ENCODE data around the gene TMEM220.

TMEM220 gene

DNA sequence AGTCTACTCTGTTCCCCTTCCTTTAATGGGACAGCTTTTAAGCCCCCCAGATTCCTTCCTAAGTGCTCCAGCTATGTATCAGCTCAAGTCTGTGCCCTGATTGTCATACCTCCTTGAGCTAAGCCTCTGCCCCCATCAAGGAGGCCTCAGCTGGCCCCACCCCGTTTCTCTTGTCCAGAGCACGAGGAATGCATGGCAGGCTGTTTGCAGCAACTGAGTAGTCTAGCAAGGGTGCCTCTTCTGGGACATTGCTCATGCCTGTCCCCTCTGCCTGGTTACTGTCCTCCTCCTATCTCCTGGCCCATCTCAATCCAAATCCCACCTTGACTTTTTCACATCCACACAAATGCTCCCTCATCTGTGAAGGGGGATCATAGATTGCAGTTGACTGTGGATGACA, 27.8 kb upstream of the TMEM220 start:
- no peak for TF ChIP-seq EZH2phosphoT487 (IDR thresholded peaks at IDR 0.05; ENCODE audit: borderline replicate concordance, low read length)
- TF ChIP-seq, protein P1, sequence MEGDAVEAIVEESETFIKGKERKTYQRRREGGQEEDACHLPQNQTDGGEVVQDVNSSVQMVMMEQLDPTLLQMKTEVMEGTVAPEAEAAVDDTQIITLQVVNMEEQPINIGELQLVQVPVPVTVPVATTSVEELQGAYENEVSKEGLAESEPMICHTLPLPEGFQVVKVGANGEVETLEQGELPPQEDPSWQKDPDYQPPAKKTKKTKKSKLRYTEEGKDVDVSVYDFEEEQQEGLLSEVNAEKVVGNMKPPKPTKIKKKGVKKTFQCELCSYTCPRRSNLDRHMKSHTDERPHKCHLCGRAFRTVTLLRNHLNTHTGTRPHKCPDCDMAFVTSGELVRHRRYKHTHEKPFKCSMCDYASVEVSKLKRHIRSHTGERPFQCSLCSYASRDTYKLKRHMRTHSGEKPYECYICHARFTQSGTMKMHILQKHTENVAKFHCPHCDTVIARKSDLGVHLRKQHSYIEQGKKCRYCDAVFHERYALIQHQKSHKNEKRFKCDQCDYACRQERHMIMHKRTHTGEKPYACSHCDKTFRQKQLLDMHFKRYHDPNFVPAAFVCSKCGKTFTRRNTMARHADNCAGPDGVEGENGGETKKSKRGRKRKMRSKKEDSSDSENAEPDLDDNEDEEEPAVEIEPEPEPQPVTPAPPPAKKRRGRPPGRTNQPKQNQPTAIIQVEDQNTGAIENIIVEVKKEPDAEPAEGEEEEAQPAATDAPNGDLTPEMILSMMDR (IDR thresholded peaks at IDR 0.05; ENCODE audit: low read depth, low read length, poor library complexity, severe bottlenecking): no peak
- Histone ChIP-seq H3K9me3 (ENCODE audit: control insufficient read depth, insufficient read depth, low read length) (no peaks in the 10 kb centered on the region), H3K27ac (ENCODE audit: low read depth, low read length) (no peak overlapping the region), H3K4me1 (ENCODE audit: control insufficient read depth, low read length) (no peaks in the 10 kb centered on the region), H3K4me3 (ENCODE audit: low read length) (no peak overlapping the region), H4K20me1 (ENCODE audit: control insufficient read depth, insufficient read depth, low read depth, low read length) (no peaks in the 10 kb centered on the region), H3K79me2 (ENCODE audit: control insufficient read depth, low read length) (no peaks in the 10 kb centered on the region), H3K36me3 (ENCODE audit: control insufficient read depth, low read length) (no peaks in the 10 kb centered on the region), H3K4me2 (ENCODE audit: low read length) (no peak overlapping the region), H3K9me2 (replicated peaks; ENCODE audit: control insufficient read depth, low read length) (no peaks in the 10 kb centered on the region), H3F3A (ENCODE audit: control insufficient read depth, insufficient read depth) (no peaks in the 10 kb centered on the region), H3K27me3 (ENCODE audit: control insufficient read depth, low read length) (no peaks in the 10 kb centered on the region)

DNA sequence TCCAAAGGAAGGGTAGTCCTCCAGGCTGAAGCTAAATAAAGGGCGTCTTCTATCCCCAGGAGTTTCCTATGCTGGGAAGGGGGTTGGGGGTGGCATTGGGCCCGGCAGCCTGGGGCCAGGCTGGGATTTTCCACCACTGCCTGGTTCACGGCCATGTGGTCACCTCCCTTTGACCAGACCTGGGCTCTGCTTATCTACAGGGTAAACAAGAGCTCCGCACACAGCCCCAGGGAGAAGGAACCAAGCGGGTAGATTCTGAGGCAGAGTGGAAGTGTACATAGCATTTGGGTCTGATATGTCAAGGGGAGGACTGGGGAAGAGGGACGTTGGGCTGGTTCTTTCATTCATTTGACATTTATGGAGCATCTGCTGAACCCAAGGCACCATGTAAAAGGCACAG, 27.2 kb upstream of the TMEM220 start:
- no peaks in the 10 kb centered on the region for H3F3A ChIP-seq (ENCODE audit: control insufficient read depth, insufficient read depth)
- H3K9me2 ChIP-seq (replicated peaks; ENCODE audit: control insufficient read depth, low read length): no peaks in the 10 kb centered on the region
- H3K27ac ChIP-seq (ENCODE audit: low read depth, low read length): no peak overlapping the region
- H3K79me2 ChIP-seq (ENCODE audit: control insufficient read depth, low read length): no peaks in the 10 kb centered on the region
- TF ChIP-seq, protein P1 (IDR thresholded peaks at IDR 0.05; ENCODE audit: low read depth, low read length, poor library complexity, severe bottlenecking): no peak
- TF ChIP-seq EZH2phosphoT487 (IDR thresholded peaks at IDR 0.05; ENCODE audit: borderline replicate concordance, low read length): no peak
- no peak overlapping the region for H3K4me2 ChIP-seq (ENCODE audit: low read length)
- no peaks in the 10 kb centered on the region for H3K36me3 ChIP-seq (ENCODE audit: control insufficient read depth, low read length)
- H3K9me3 ChIP-seq (ENCODE audit: control insufficient read depth, insufficient read depth, low read length): no peaks in the 10 kb centered on the region
- H3K4me1 ChIP-seq (ENCODE audit: control insufficient read depth, low read length): no peaks in the 10 kb centered on the region
- no peaks in the 10 kb centered on the region for H4K20me1 ChIP-seq (ENCODE audit: control insufficient read depth, insufficient read depth, low read depth, low read length)
- H3K27me3 ChIP-seq (ENCODE audit: control insufficient read depth, low read length): no peaks in the 10 kb centered on the region
- H3K4me3 ChIP-seq (ENCODE audit: low read length): no peak overlapping the region

DNA sequence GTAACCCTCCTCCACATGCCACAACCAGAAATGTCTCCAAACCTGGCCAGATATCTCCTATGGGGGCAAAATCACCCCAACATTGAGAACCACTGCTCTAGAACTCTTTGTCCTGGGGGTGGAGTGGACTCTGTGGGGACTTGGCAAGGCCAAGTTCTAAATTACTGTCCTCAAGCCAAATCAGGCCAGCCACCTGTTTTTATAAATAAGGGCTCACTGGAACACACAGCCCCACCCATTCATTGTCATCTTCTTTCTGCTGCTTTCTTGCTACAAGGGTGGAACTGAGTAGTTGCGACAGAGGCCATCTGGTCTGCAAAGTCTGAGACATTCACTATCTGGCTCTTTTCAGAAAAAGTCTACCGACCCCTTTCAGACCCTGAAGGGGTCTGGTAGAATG, 26.8 kb upstream of the TMEM220 start:
- TF ChIP-seq EZH2phosphoT487 (IDR thresholded peaks at IDR 0.05; ENCODE audit: borderline replicate concordance, low read length): no peak
- TF ChIP-seq, protein P1 (IDR thresholded peaks at IDR 0.05; ENCODE audit: low read depth, low read length, poor library complexity, severe bottlenecking): no peak
- H3K4me2 ChIP-seq (ENCODE audit: low read length): no peak overlapping the region

DNA sequence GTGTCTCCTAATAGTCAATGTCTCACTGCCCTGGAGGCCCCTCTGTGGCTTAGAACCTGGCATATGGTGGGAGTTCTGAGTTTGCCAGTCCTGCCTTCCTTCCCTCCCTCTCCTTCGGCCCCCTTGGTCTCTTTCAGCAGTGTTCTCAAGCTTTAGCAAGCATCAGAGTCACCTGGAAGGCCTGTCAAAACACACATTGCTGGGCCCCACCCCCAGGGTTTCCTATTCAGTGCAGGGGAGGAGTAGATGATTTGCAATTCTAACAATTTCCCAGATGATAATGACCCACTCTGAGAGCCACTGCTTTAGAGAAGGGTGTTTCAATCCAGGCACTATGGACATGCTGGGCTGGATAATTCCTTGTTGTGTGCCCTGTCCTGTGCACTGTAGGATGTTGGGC, 26.4 kb upstream of the TMEM220 start:
- no peaks in the 10 kb centered on the region for H3K4me1 ChIP-seq (ENCODE audit: control insufficient read depth, low read length)
- no peak overlapping the region for H3K4me2 ChIP-seq (ENCODE audit: low read length)
- no peaks in the 10 kb centered on the region for H3K9me2 ChIP-seq (replicated peaks; ENCODE audit: control insufficient read depth, low read length)
- TF ChIP-seq EZH2phosphoT487 (IDR thresholded peaks at IDR 0.05; ENCODE audit: borderline replicate concordance, low read length): no peak
- TF ChIP-seq, protein P1 (IDR thresholded peaks at IDR 0.05; ENCODE audit: low read depth, low read length, poor library complexity, severe bottlenecking): no peak
- no peaks in the 10 kb centered on the region for H3K9me3 ChIP-seq (ENCODE audit: control insufficient read depth, insufficient read depth, low read length)
- H3F3A ChIP-seq (ENCODE audit: control insufficient read depth, insufficient read depth): no peaks in the 10 kb centered on the region
- H3K27me3 ChIP-seq (ENCODE audit: control insufficient read depth, low read length): no peaks in the 10 kb centered on the region
- no peak overlapping the region for H3K4me3 ChIP-seq (ENCODE audit: low read length)
- H3K27ac ChIP-seq (ENCODE audit: low read depth, low read length): no peak overlapping the region
- H4K20me1 ChIP-seq (ENCODE audit: control insufficient read depth, insufficient read depth, low read depth, low read length): no peaks in the 10 kb centered on the region
- no peaks in the 10 kb centered on the region for H3K79me2 ChIP-seq (ENCODE audit: control insufficient read depth, low read length)
- no peaks in the 10 kb centered on the region for H3K36me3 ChIP-seq (ENCODE audit: control insufficient read depth, low read length)

More for the DNA sequence above, 26.8 kb upstream of the TMEM220 start:
- Histone ChIP-seq H3K79me2 (ENCODE audit: control insufficient read depth, low read length) (no peaks in the 10 kb centered on the region), H4K20me1 (ENCODE audit: control insufficient read depth, insufficient read depth, low read depth, low read length) (no peaks in the 10 kb centered on the region), H3K27me3 (ENCODE audit: control insufficient read depth, low read length) (no peaks in the 10 kb centered on the region), H3F3A (ENCODE audit: control insufficient read depth, insufficient read depth) (no peaks in the 10 kb centered on the region), H3K9me2 (replicated peaks; ENCODE audit: control insufficient read depth, low read length) (no peaks in the 10 kb centered on the region), H3K9me3 (ENCODE audit: control insufficient read depth, insufficient read depth, low read length) (no peaks in the 10 kb centered on the region), H3K4me1 (ENCODE audit: control insufficient read depth, low read length) (no peaks in the 10 kb centered on the region), H3K27ac (ENCODE audit: low read depth, low read length) (no peak overlapping the region), H3K4me3 (ENCODE audit: low read length) (no peak overlapping the region), H3K36me3 (ENCODE audit: control insufficient read depth, low read length) (no peaks in the 10 kb centered on the region)

All from DOHH2 (cell line).